Body of pancreas (tissue), 4 donors: ENCODE results near the gene GALNT2.

ENCODE experiments used
- CTCF ChIP-seq, 7 experiments: fragments of 450-650 bp in 4 of 7; fragments of 200-600 bp in 3 of 7; sonication (generic) in 3 of 7; IDR thresholded peaks; one replicate each; pipeline ENCODE4 v1.5.1; 2016 to 2019; ENCODE audit warnings: antibody characterized with exemption in 7 of 7
- POLR2A ChIP-seq, 3 donors: fragments of 450-650 bp; IDR thresholded peaks; one replicate each; pipeline ENCODE4 v1.6.1; 2016; ENCODE audit warnings: antibody characterized with exemption in 3 of 3, mild to moderate bottlenecking in 2 of 3

GRCh38 chr1:230321341-230321740 is 254.3 kb downstream of the GALNT2 start:
- TF ChIP-seq POLR2A (IDR thresholded peaks at IDR 0.05) (no peak), CTCF (IDR thresholded peaks at IDR 0.05) (no peak)
